Lung (tissue), 12 donors: Measurements from ENCODE around the gene C7orf25. TPM values are rescaled to one million over a fixed set of nuclear protein-coding genes. Genes with fewer than 3 reads are reported as not detected.

ENCODE experiments used
- ATAC-seq: fragments of 200-7000 bp; cut with Tn5 transposase; one replicate; pipeline ENCODE4 v1.9.1; 2020; ENCODE audit warnings: moderate number of reproducible peaks; ENCODE audit not compliant: insufficient read depth, low FRiP score
- DNase-seq, 3 donors: peaks; one replicate each; pipeline ENCODE4 v3.0.0-alpha.2; 2013 to 2017
- H3K27ac ChIP-seq, 2 donors: one replicate each; pipeline ENCODE4 v1.5.1; 2013; ENCODE audit warnings: mild to moderate bottlenecking in 2 of 2, moderate library complexity in 2 of 2, control low read depth in 1 of 2, inconsistent platforms in 1 of 2, low read depth in 1 of 2, low read length in 1 of 2
- H3K27me3 ChIP-seq, 3 donors: one replicate each; pipeline ENCODE4 v1.5.1; 2013; ENCODE audit warnings: low read length in 2 of 3; ENCODE audit not compliant: control insufficient read depth in 3 of 3, insufficient read depth in 3 of 3
- H3K36me3 ChIP-seq, 4 donors: one replicate each; pipeline ENCODE4 v1.5.1; 2013; ENCODE audit warnings: low read length in 4 of 4, mild to moderate bottlenecking in 1 of 4, moderate library complexity in 1 of 4; ENCODE audit not compliant: control insufficient read depth in 4 of 4, insufficient read depth in 4 of 4
- H3K4me1 ChIP-seq, 5 donors: one replicate each; pipeline ENCODE4 v1.5.1; 2013; ENCODE audit warnings: low read length in 5 of 5, mild to moderate bottlenecking in 2 of 5, moderate library complexity in 1 of 5; ENCODE audit not compliant: control insufficient read depth in 5 of 5, insufficient read depth in 5 of 5
- H3K4me3 ChIP-seq: one replicate; pipeline ENCODE4 v1.5.1; 2013; ENCODE audit warnings: mild to moderate bottlenecking, control low read depth, moderate library complexity
- H3K9ac ChIP-seq, 2 donors: one replicate each; pipeline ENCODE4 v1.5.1; 2013; ENCODE audit warnings: low read length in 2 of 2, control low read depth in 1 of 2; ENCODE audit not compliant: insufficient read depth in 1 of 2
- H3K9me3 ChIP-seq, 4 donors: one replicate each; pipeline ENCODE4 v1.5.1; 2013; ENCODE audit warnings: low read length in 3 of 4, mild to moderate bottlenecking in 1 of 4, moderate library complexity in 1 of 4; ENCODE audit not compliant: control insufficient read depth in 4 of 4, insufficient read depth in 3 of 4
- WGBS, 2 donors: extraction: QIAGEN DNeasy Blood & Tissue Kit; methylation state at CpG; one replicate each; pipeline ENCODE4 v1.1.7; 2013; 5-methylcytosine and 5-hydroxymethylcytosine counted together
- polyA plus RNA-seq, 2 donors: library from polyadenylated mRNA; stranded (reverse); fragments of 200-250 nt; gene quantifications; one replicate each; pipeline ENCODE4 v1.2.1, GENCODE V29; 2013
- total RNA-seq, 2 donors: library from RNA; depleted of rRNA in 1 of 2; stranded (reverse); fragments of >200 nt in 1 of 2; gene quantifications; one replicate each; pipeline ENCODE4 v1.2.1, GENCODE V29; 2014 to 2021
- TF ChIP-seq, protein P1 (sequence below): IDR thresholded peaks from 2 replicates; pipeline ENCODE4 v1.5.1; 2012; ENCODE audit warnings: mild to moderate bottlenecking; ENCODE audit errors: control extremely low read depth, extremely low read depth
- donor health status: control.
- donor health status: control.
- donor health status: Bipolar disorder and iron deficiency.
- donor health status: healthy.
- donor health status: DM: yes; HTN: yes; CAD: no.

C7orf25 gene
- total and polyA plus RNA-seq, 4 donors = 5.6 to 10.2 (median 6.2) TPM

DNA sequence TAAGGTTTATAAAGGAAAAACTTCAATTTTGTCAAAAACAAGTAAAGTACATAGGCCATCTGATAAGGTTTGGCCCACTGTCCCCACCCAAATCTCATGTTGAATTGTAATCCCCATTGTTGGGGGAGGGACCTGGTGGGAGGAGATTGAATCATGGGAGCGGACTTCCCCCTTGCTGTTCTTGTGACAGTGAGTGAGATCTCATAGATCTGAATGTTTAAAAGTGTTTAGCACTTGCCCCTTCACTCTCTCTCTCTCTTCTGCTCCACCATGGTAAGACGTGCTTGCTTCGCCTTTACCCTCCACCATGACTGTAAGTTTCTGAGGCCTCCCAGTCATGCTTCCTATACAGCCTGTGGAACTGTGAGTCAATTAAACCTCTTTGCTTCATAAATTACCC lies 38.5 kb upstream of the C7orf25 start:
- DNase-seq = no peak
- TF ChIP-seq, protein P1, sequence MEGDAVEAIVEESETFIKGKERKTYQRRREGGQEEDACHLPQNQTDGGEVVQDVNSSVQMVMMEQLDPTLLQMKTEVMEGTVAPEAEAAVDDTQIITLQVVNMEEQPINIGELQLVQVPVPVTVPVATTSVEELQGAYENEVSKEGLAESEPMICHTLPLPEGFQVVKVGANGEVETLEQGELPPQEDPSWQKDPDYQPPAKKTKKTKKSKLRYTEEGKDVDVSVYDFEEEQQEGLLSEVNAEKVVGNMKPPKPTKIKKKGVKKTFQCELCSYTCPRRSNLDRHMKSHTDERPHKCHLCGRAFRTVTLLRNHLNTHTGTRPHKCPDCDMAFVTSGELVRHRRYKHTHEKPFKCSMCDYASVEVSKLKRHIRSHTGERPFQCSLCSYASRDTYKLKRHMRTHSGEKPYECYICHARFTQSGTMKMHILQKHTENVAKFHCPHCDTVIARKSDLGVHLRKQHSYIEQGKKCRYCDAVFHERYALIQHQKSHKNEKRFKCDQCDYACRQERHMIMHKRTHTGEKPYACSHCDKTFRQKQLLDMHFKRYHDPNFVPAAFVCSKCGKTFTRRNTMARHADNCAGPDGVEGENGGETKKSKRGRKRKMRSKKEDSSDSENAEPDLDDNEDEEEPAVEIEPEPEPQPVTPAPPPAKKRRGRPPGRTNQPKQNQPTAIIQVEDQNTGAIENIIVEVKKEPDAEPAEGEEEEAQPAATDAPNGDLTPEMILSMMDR = no peak

GRCh38 chr7:42947521-42947920 lies 35.7 kb upstream of the C7orf25 start:
- H3K9me3 ChIP-seq = no peaks in the 10 kb centered on the region
- H3K36me3 ChIP-seq = no peaks in the 10 kb centered on the region
- no peak overlapping the region for H3K9ac ChIP-seq
- ATAC-seq (no peak), DNase-seq (no peak)
- H3K27ac ChIP-seq = no peak overlapping the region
- no peak overlapping the region for H3K4me3 ChIP-seq
- H3K4me1 ChIP-seq = no peaks in the 10 kb centered on the region
- peaks cover 0 to 3% (median 0%) of the 10 kb centered on the region in 3 donors for H3K27me3 ChIP-seq
- WGBS, 2 donors = 75 to 83% methylated on average over 2 of the region's 2 CpGs
- TF ChIP-seq, protein P1 = no peak

More for the DNA sequence above, 38.5 kb upstream of the C7orf25 start:
- H3K4me3 ChIP-seq = no peak overlapping the region
- no peak for ATAC-seq
- H3K9ac ChIP-seq = no peak overlapping the region
- no peaks in the 10 kb centered on the region for H3K9me3 ChIP-seq
- H3K27me3 ChIP-seq = peaks cover 0 to 3% (median 0%) of the 10 kb centered on the region in 3 donors
- H3K27ac ChIP-seq = no peak overlapping the region
- H3K4me1 ChIP-seq = no peaks in the 10 kb centered on the region
- 59 to 60% methylated on average over 3 of the region's 3 CpGs for WGBS, 2 donors
- no peaks in the 10 kb centered on the region for H3K36me3 ChIP-seq

DNA sequence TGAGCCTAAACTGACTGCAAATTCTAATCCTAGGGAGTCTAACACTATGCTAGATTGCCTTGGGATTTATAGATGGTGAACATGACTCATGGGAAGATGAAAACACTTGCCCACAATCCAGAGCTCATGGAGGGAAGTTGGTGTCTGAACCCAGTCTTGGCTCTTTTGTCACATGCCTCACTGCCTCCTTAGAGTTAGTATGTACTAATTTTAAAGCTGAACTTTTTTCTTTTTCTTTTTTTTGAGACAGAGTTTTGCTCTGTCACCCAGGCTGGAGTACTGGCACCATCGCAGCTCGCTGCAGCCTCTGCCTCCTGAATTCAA lies 34.7 kb upstream of the C7orf25 start:
- H3K9me3 ChIP-seq = no peaks in the 10 kb centered on the region
- H3K4me3 ChIP-seq = no peak overlapping the region
- H3K4me1 ChIP-seq = no peaks in the 10 kb centered on the region
- no peak overlapping the region for H3K9ac ChIP-seq
- DNase-seq (no peak), ATAC-seq (no peak)
- H3K36me3 ChIP-seq = no peaks in the 10 kb centered on the region
- TF ChIP-seq, protein P1 = no peak
- peaks cover 0 to 3% (median 0%) of the 10 kb centered on the region in 3 donors for H3K27me3 ChIP-seq
- H3K27ac ChIP-seq = no peak overlapping the region
- 94 to 100% methylated on average over 2 of the region's 2 CpGs for WGBS, 2 donors
